HFF-Myc (cell line): Measurements from ENCODE around the gene CAMKV.

Source experiments
- DNase-seq: peaks from one replicate; pipeline ENCODE4 v3.0.0-alpha.2; 2011; ENCODE audit warnings: low read depth; ENCODE audit errors: extremely low read depth
- H3K4me3 ChIP-seq: replicated peaks from 2 replicates; pipeline ENCODE4 v1.5.1; 2011; ENCODE audit warnings: low read depth, mild to moderate bottlenecking, control low read depth, low read length
- CTCF ChIP-seq: IDR thresholded peaks from 2 replicates; pipeline ENCODE4 v1.5.1; 2012; ENCODE audit warnings: mild to moderate bottlenecking, low read depth, low read length, control low read depth; ENCODE audit errors: missing control alignments

The CAMKV gene

GRCh38 chr3:49877716-49878115, 8.0 kb upstream of the CAMKV start:
- TF ChIP-seq CTCF = no peak
- H3K4me3 ChIP-seq = no peak overlapping the region
- DNase-seq = no peak

DNA sequence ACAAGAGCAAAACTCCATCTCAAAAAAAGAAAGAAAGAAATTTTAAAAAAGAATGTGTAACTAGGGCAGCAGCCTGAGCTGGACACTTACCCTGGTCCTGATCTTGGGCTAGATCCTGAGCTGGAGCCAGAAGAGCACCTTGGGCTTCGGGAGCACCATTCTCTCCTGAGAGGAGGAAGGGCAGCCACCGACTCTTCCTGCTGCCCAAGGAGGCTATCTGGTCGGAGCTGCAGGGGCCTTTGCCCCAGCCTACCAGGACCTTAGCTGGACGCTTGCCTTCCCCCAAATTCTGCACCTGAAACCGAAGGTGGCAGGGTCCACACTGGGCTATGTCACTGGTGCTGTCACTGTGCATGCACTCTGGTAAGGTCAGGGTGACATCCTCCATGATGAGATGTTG, 6.9 kb upstream of the CAMKV start:
- no peak for TF ChIP-seq CTCF
- DNase-seq = no peak
- H3K4me3 ChIP-seq = no peak overlapping the region

- no peak for TF ChIP-seq CTCF
- DNase-seq = no peak
- no peak overlapping the region for H3K4me3 ChIP-seq
These were observed 3.9 kb upstream of the CAMKV start for GRCh38 chr3:49873623-49874022.

- H3K4me3 ChIP-seq = no peak overlapping the region
- no peak for DNase-seq
- TF ChIP-seq CTCF = no peak
These were observed 3.1 kb upstream of the CAMKV start for GRCh38 chr3:49872801-49873281.

- no peak for DNase-seq
- H3K4me3 ChIP-seq = no peak overlapping the region
- TF ChIP-seq CTCF = no peak
These were observed 1.9 kb upstream of the CAMKV start for GRCh38 chr3:49871531-49872153.

DNA sequence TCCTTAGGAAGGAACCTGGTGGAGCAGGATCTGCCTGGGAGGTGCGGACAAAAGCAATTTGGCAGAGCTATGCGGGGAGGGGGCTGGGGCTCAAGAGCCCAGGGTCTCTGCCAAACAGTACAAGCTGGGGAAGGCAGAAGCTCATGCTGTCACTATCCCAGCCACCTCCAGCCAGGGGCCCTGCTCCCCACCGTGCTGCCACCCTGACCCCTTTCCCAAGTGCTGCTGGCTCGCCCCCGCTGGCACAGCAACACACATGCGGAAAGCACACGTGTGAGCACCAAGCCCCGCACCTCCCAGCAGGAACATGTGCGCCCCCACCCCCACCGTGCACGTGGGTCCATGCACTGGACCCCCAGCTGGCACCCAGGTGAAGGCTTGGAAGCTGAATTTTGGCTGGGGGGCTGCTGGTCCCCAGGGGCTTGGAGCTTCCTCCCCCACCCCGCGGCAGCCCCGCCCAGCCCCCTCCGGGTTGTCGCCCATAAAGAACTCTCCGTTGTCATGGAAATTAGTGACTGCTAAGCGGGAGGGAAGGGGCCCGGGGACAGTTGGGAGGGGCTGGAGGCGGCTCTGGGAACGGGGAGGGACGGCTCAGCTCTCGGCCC, 742 bp downstream of the CAMKV start:
- TF ChIP-seq CTCF = no peak
- peak overlapping the region; percentile 38 for H3K4me3 ChIP-seq

GRCh38 chr3:49867871-49868321, 1.8 kb downstream of the CAMKV start:
- no peak for TF ChIP-seq CTCF
- H3K4me3 ChIP-seq = no peak overlapping the region
- DNase-seq = peak; percentile 16

More for the DNA sequence above, 742 bp downstream of the CAMKV start:
- DNase-seq = no peak
